Omental fat pad (tissue), 4 donors: ENCODE measurements around the gene MYCBP2. TPM values are rescaled to one million over a fixed set of nuclear protein-coding genes. Genes with fewer than 3 reads are reported as not detected.

Source experiments
- ATAC-seq: fragments of 150-250 bp; one replicate; pipeline ENCODE4 v1.9.1; 2016; ENCODE audit warnings: mild to moderate bottlenecking, moderate library complexity; ENCODE audit not compliant: low FRiP score
- DNase-seq: peaks from one replicate; pipeline ENCODE4 v3.0.0-alpha.2; 2019; ENCODE audit warnings: low spot score
- CTCF ChIP-seq, 3 donors: fragments of 450-650 bp; IDR thresholded peaks; one replicate each; pipeline ENCODE4 v1.5.1; 2016 to 2017; ENCODE audit warnings: antibody characterized with exemption in 3 of 3, mild to moderate bottlenecking in 3 of 3, moderate library complexity in 2 of 3
- total RNA-seq, 4 donors: library from RNA; depleted of rRNA; stranded (reverse); fragments of >200 nt; gene quantifications; one replicate each; pipeline ENCODE4 v1.1.0, GENCODE V29; 2016

The MYCBP2 gene
- total RNA-seq, 4 donors from 2014 or later: 152 to 277 (median 223) TPM

GRCh38 chr13:77362166-77362565, 35.3 kb upstream of the MYCBP2 start:
- no peak for TF ChIP-seq CTCF (IDR thresholded peaks at IDR 0.05)
- ATAC-seq: no peak

GRCh38 chr13:77360032-77360685, 33.3 kb upstream of the MYCBP2 start:
- DNase-seq (no peak), ATAC-seq (no peak)
- TF ChIP-seq CTCF (IDR thresholded peaks at IDR 0.05): no peak

More at GRCh38 chr13:77362166-77362565, 35.3 kb upstream of the MYCBP2 start:
- no peak for DNase-seq

GRCh38 chr13:77359171-77359570, 32.3 kb upstream of the MYCBP2 start:
- ATAC-seq (no peak), DNase-seq (no peak)
- TF ChIP-seq CTCF (IDR thresholded peaks at IDR 0.05): no peak

GRCh38 chr13:77358001-77358400, 31.1 kb upstream of the MYCBP2 start:
- no peak for TF ChIP-seq CTCF (IDR thresholded peaks at IDR 0.05)
- ATAC-seq (no peak), DNase-seq (no peak)

- ATAC-seq: no peak
- no peak for DNase-seq
- no peak for TF ChIP-seq CTCF (IDR thresholded peaks at IDR 0.05)
Observed at GRCh38 chr13:77356155-77356554, 29.3 kb upstream of the MYCBP2 start.

- no peak for TF ChIP-seq CTCF (IDR thresholded peaks at IDR 0.05)
- no peak for DNase-seq
- ATAC-seq: no peak
Observed at GRCh38 chr13:77353995-77354394, 27.1 kb upstream of the MYCBP2 start.

GRCh38 chr13:77351315-77351714, 24.4 kb upstream of the MYCBP2 start:
- no peak for TF ChIP-seq CTCF (IDR thresholded peaks at IDR 0.05)
- DNase-seq: no peak
- no peak for ATAC-seq
